HFFc6 (cell line): ENCODE results near the gene TASOR. TPM values are rescaled to one million over a fixed set of nuclear protein-coding genes. Genes with fewer than 3 reads are reported as not detected.
"Not testable (repeated sequence)": the region's sequence is repeated elsewhere in the genome, so short reads cannot be mapped to it uniquely, and the experiment has no call there.

Source experiments
- DNase-seq: peaks from one replicate; pipeline ENCODE4 v3.0.0-alpha.2; 2018
- H3K27ac Mint-ChIP-seq: 2 replicates; pipeline ENCODE4 v1.8.0; 2020; ENCODE audit warnings: mild to moderate bottlenecking, mixed read lengths
- H3K27me3 Mint-ChIP-seq: 2 replicates; pipeline ENCODE4 v1.8.0; 2021; ENCODE audit warnings: mild to moderate bottlenecking, moderate library complexity, mixed read lengths; ENCODE audit not compliant: insufficient read depth
- H3K36me3 Mint-ChIP-seq: 2 replicates; pipeline ENCODE4 v1.8.0; 2021; ENCODE audit warnings: low read depth, mixed read lengths
- H3K4me1 Mint-ChIP-seq: 2 replicates; pipeline ENCODE4 v1.8.0; 2020; ENCODE audit warnings: low read depth, mixed read lengths
- H3K4me3 Mint-ChIP-seq: 2 replicates; pipeline ENCODE4 v1.8.0; 2020; ENCODE audit warnings: mild to moderate bottlenecking, moderate library complexity, mixed read lengths
- H3K9me3 Mint-ChIP-seq: 2 replicates; pipeline ENCODE4 v1.8.0; 2020; ENCODE audit warnings: mild to moderate bottlenecking, mixed read lengths
- total RNA-seq, 6 experiments: library from RNA; stranded (reverse); fragmentation: NEBNext Ultra II Directional; extraction: Animal tissue kit (Norgen Biotek cat#: 25700); gene quantifications; 2 replicates in 1 of 6; 3 replicates in 5 of 6; pipeline ENCODE4 v1.2.3, GENCODE V29; 2021
- TF ChIP-seq, protein P1 (sequence below): fragments of 200-600 bp; sonication (generic); IDR thresholded peaks from 2 replicates; pipeline ENCODE4 v1.5.0; 2021; ENCODE audit warnings: antibody characterized with exemption, mild to moderate bottlenecking

The TASOR gene
- total RNA-seq, 6 experiments from 2014 or later, result 44.1 to 52.9 (median 47.6) TPM

DNA sequence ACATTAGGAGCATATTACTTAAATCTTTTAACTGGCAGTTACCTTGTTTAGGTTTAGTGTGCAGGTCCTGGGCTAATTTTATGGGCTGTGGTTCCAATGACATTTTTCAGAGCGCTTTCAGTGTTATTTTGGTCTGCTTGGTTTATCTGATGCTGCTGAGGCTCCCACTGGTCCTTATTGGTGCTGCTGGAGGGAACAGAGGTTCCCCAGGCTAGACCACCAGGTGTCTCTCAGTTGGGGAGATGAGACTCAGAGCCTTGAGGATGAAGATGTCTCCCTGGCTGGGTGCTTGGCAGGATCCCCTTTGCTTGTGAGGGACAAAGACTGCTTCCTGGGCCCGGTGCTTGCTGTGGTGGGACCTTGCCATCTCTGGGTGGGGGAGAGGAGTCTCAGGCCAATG, 28.3 kb upstream of the TASOR start:
- TF ChIP-seq, protein P1, sequence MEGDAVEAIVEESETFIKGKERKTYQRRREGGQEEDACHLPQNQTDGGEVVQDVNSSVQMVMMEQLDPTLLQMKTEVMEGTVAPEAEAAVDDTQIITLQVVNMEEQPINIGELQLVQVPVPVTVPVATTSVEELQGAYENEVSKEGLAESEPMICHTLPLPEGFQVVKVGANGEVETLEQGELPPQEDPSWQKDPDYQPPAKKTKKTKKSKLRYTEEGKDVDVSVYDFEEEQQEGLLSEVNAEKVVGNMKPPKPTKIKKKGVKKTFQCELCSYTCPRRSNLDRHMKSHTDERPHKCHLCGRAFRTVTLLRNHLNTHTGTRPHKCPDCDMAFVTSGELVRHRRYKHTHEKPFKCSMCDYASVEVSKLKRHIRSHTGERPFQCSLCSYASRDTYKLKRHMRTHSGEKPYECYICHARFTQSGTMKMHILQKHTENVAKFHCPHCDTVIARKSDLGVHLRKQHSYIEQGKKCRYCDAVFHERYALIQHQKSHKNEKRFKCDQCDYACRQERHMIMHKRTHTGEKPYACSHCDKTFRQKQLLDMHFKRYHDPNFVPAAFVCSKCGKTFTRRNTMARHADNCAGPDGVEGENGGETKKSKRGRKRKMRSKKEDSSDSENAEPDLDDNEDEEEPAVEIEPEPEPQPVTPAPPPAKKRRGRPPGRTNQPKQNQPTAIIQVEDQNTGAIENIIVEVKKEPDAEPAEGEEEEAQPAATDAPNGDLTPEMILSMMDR, result no peak
- Mint-ChIP-seq H3K36me3 (peaks cover 6% of the 10 kb centered on the region), H3K4me3 (no peak overlapping the region), H3K27me3 (no peaks in the 10 kb centered on the region; the same call in none of the 2 replicates), H3K27ac (no peak overlapping the region), H3K9me3 (peaks cover 4% of the 10 kb centered on the region; the same call in 1 of the 2 replicates), H3K4me1 (no peaks in the 10 kb centered on the region)
- no peak for DNase-seq

DNA sequence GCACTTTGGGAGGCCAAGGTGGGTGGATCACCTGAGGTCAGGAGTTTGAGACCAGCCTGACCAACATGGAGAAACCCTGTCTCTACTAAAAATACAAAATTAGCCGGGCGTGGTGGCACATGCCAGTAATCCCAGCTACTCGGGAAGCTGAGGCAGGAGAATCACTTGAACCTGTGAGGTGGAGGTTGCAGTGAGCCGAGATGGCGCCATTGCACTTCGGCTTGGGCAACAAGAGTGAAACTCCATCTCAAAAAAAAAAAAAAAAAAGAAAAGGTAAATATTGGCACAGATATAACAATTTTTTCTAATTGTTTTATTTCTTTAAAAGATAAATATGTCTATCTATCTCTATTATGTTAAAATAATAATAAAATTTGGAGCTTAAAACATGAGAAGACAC, 24.3 kb upstream of the TASOR start:
- H3K4me1 Mint-ChIP-seq, H3K9me3 Mint-ChIP-seq, H3K4me3 Mint-ChIP-seq, H3K36me3 Mint-ChIP-seq, DNase-seq, H3K27me3 Mint-ChIP-seq, H3K27ac Mint-ChIP-seq: not testable (repeated sequence)

DNA sequence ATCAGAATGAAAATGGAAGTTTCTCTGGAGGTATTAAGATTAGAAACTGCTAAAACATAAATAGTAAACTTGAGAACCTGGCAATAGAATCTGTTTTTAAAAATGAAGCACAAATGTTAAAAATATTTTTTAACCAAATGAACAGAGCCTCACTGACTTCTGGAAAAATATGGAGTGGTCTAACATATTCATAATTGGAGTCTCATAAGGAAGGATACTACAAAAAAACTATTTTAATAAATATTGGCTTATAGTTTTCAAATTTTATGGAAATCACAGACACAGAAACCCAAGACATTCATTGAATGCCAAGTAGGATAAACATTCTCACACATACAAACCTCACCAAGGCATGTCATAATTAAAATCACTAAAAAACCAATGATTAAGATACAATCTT, 23.6 kb upstream of the TASOR start:
- no peak for DNase-seq
- no peaks in the 10 kb centered on the region for H3K4me1 Mint-ChIP-seq
- no peaks in the 10 kb centered on the region for H3K9me3 Mint-ChIP-seq
- TF ChIP-seq, protein P1, result no peak
- no peak overlapping the region for H3K4me3 Mint-ChIP-seq
- H3K27me3 Mint-ChIP-seq, result no peaks in the 10 kb centered on the region; the same call in 1 of the 2 replicates
- H3K27ac Mint-ChIP-seq, result no peak overlapping the region
- H3K36me3 Mint-ChIP-seq, result no peaks in the 10 kb centered on the region

DNA sequence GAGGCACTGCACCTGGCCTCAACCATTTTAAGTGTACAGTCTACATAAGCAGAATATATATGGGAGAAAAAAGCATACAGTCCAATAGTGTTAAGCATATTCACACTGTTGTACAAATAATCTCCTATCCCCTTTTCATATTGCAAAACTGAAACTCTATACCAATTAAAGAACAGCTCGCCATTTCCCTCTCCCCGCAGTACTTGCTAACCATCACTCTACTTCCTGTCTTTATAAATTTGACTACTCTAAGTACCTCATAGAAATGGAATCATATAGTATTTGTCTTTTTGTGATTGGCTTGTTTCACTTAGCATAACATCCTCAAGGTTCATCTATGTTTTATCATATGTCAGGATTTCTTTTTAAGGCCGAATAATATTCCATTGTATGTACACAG, 21.6 kb upstream of the TASOR start:
- TF ChIP-seq, protein P1, result no peak

DNA sequence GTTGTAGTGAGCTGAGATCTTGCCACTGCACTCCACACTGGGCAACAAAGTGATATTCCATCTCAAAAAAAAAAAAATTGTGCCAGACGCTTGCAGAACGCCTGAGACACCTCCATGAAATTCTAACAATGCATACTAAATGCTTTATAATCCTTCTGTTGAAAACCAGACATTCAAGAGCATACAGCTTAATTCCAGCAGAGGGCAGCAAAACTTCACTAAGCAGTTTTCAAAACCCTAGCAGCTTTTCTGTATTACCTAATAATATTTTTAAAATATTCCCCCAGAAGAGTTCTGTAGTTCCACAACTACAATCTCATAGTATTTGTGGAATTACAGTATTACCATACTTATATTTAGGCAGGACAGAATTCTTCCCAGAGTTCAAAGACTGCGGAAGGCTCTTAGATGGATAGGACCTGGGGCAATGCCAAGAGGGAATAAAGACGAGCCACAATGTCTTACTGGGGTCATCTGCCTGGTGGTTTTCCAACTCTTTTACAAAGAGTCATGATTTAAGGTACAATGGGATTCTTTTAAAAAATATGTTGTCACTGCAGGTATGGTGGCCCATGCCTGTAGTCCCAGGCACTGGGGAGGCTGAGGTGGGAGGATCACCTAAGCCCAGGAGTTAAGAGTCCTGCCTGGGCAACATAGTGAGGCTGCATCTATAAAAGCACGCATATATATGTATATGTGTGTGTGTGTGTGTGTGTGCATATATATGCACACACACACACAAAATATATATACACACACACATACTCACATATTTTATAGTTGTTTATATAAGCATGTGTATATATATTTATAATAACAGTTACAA, 19.6 kb upstream of the TASOR start:
- H3K36me3 Mint-ChIP-seq, result no peaks in the 10 kb centered on the region
- peak; percentile 69 for DNase-seq
- H3K9me3 Mint-ChIP-seq, result no peaks in the 10 kb centered on the region
- H3K27me3 Mint-ChIP-seq, result peaks cover 2% of the 10 kb centered on the region
- TF ChIP-seq, protein P1, result peak; percentile 96
- no peaks in the 10 kb centered on the region for H3K4me1 Mint-ChIP-seq
- H3K4me3 Mint-ChIP-seq, result no peak overlapping the region
- no peak overlapping the region for H3K27ac Mint-ChIP-seq

More for the DNA sequence above, 21.6 kb upstream of the TASOR start:
- H3K9me3 Mint-ChIP-seq, result no peaks in the 10 kb centered on the region
- H3K4me1 Mint-ChIP-seq, result no peaks in the 10 kb centered on the region
- no peaks in the 10 kb centered on the region for H3K36me3 Mint-ChIP-seq
- no peak for DNase-seq
- H3K4me3 Mint-ChIP-seq, result no peak overlapping the region
- H3K27ac Mint-ChIP-seq, result no peak overlapping the region
- H3K27me3 Mint-ChIP-seq, result peaks cover 2% of the 10 kb centered on the region

DNA sequence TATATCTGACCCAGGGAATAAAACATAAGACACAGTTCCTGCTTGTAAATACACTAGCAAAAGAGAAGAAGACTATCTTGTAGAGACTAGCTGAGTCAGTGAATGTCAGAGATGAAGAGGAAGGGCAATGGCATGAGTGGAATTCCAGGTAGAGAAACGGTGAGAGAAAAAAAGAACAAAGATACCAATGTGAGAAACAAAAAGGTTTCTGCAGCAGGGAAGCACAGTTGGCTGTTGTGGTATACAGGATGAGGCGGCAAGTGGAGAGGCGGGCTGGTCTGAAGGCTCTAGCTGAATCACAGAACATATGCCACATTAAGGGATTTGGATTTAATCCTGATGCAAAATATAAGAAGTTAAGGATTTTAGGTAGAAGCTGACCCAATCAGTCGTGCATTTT, 17.1 kb upstream of the TASOR start:
- Mint-ChIP-seq H3K9me3 (no peaks in the 10 kb centered on the region), H3K27me3 (peaks cover 2% of the 10 kb centered on the region), H3K36me3 (no peaks in the 10 kb centered on the region), H3K27ac (no peak overlapping the region), H3K4me3 (no peak overlapping the region), H3K4me1 (no peaks in the 10 kb centered on the region)
- TF ChIP-seq, protein P1, result no peak
- DNase-seq, result no peak
